HG02588 (cell line): ENCODE results near the gene SLC22A23.

Experiments used
- ATAC-seq: cut with Tn5 transposase; IDR thresholded peaks from one replicate; pipeline ENCODE4 v1.9.1; 2021; ENCODE audit warnings: mild to moderate bottlenecking, moderate library complexity; ENCODE audit not compliant: unreplicated experiment

SLC22A23 gene

DNA sequence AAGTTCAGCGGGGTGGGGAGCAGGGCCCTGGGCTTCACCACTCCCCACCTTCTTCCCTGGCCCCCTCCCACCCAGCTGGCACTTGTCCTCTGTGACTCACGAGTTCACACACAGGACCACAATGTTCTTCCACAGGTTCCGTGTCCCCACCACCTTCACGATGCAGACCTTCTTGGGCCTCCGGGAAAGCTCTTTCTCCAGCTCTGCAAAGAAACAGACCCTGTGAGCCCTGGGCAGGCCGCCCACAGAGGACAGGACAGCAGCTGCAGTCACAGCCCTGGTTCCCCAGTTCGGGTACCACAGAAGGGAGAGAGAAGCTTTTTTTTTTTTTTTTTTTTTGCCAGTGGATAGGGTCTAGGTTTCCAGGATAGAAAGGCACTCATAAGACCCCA, 167.2 kb downstream of the SLC22A23 start:
- ATAC-seq, result no peak

DNA sequence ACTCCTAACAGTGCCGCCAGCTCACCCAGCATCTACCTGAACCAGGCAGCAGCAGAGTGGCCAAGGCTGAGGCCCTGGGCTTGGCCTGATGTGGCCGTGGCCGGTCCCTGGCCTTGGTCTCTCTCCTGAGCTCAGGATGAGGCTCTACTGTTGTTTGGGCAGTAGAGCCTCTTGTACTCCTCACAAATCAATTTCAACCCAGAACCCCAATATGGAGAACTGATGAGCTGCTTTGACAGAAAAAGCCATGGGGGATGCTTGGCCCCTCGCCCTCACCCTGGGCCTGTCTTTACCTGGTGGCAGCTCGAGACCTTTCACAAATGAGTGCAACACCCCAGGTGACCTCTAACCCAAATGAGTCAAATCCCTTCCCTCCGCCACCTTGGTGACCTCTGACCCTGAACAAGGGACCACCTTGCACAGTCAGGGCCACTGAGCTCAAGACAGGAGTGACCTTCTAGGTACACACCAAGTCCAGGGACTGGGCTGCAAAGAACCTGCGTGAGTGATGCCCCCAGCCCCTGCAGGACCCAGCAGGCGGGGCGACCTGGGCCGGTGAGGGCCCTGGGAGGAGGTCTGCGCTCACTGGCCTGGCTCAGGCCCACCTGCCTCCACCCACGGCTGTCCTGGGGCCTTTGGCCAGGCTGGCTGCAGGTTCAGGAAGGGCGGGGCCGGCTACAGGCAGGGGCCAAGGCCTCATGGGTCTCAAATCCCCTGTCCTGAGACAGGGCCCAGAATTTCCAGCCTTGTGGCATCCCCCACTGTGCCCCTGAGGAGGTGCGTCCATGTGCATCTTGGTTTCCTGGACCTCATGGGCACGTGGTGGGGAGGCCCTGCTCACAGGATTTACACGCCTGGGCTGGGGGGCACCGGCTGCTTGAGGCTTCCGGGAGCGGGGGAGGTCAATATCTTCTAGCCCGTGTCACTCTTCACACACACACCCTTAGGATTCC, 167.9 kb downstream of the SLC22A23 start:
- no peak for ATAC-seq

DNA sequence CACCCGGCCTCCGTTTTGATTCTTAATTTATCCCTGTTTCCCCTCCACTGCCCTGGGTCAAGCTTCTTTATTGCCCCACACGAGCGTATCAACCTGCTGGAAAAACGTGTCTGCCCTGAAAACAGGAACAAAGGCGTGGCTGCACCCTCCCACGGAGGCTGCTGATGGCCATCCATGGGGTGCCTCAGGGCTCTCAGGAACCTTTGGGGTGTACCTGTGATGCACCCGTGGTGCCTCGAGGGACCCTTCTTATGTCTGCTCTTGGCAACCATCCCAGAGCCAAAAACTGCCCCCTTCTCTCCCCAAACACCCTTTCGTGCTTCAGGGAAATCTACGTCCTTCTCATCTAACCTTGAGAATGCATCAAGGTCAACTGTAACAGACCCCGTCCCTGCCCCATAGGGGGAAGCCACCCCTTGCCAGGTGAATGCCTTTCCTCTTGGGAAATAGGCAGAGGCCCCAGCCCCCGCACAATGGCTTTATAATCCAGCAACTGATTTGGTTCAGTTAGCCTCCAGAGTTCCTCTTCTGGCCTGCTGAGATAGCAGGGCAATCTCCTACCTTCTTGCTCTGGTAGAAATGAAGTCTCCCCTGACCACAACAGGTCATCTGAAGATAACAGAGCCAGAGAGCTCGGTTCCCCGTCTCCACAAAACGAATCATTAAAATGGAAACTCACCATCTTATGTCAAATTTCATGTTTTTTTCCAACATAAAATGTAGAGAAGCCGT, 168.7 kb downstream of the SLC22A23 start:
- ATAC-seq, result no peak

DNA sequence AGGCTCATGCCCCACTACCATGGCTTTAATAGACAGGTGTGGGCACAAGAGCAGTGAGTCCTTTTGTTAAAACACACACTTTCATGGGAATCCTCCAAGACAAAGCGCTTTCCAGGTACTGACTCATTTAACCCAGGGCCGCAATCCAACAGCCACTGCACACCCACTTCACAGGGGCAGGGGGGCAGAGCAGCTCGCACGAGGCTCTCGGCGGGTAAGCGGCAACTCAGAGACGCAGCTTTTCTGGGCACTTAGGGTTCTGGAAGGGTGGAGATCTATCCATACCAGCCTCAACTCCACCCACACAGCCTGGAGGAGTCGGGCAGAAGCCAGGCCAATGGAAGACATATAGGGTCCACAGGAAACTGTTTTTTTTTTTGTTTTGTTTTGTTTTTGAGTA, 169.5 kb downstream of the SLC22A23 start:
- no peak for ATAC-seq

DNA sequence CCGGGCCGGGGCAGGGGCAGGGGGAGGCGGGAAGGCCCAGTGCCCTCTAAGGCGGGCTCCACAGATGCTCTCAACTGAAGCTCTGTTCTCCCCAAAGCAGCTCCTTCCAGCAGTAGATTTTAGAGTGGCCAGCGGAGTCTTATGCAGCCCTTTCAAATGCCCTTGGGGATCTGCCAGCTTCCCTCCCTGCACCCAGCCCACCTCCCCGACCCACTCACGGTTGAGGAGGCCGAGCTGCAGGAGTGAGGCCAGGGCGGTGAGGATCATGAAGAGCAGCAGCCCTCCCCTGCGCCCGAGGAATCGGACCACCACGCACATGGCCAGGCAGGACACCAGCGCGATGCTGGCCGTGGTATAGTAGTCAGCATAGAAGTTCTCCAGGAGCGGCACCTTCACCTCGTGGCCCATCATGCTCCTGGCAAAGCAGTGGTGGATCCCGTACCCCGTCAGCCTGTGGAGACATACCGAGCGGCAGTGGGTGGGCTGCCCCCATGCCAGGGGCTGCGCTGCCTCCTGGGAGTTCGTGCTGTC, 170.1 kb downstream of the SLC22A23 start:
- ATAC-seq, result no peak

DNA sequence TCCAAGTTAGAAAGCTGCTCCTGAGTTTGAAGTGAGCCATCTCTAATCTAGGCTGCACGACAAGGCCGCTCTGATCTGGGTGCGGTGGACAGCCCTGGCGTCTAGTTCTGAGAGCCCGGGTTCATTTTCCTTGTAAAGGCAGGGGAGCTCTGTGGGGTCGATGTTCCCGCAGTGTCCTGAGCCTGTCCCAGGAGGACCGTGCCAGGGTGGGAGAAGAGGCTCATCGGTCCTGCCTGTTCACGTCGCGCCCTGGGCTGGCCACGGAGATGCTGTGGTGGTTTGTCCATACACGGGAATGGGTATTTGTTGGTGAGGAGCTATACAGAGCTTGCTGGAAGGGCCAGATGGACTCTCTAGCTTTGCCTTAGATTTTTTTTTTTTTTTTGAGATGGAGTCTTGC, 171.1 kb downstream of the SLC22A23 start:
- ATAC-seq, result no peak

DNA sequence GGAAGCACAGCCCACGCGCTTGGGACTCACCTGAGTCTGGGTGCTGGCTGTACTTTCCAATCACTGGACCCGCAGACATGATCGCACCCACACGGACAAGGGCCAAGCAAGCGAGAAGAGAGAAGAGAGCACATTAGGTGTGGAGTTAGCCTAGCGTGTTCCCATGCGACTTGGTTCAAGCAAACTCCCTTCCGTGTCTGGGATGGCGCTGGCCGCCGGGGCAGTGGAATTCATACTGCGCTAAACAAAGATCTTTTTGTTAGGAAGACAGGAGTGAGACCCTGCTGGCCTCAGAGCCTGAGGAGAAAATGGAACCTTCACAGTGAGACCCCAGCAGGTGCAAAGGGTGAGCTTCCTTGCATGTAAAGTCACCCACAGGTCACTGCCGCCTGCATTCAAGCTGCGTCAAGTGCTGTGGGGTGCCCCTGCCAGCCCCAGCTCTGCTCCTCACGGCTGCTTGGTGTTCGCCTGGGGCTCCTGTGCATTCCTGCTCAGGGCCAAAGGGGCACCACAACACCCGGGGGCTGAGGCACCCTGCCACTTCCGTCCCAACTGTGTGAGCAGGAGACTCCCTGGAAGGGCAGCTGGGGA, 171.7 kb downstream of the SLC22A23 start:
- no peak for ATAC-seq

DNA sequence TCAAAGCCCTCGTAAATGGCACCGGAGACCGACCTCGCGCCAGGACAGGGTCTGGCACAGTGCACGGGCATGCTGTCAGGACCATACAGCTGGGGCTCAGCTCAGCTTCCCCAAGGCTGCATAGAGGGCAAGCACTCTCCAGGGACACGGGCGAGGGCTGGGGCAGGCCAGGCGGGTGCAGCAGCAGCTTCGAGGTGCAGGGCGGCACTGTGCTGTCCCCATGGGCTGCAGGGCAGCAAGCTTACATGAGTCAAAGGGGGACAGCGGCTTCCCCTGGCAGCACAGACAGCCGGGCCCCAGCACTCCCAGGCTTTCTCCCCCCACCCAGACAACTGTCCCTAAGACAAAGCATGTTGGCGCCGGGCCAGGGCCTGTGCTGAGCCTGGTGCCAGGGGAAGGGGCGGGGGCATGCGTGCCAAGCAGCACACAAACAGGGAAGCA, 172.4 kb downstream of the SLC22A23 start:
- no peak for ATAC-seq

DNA sequence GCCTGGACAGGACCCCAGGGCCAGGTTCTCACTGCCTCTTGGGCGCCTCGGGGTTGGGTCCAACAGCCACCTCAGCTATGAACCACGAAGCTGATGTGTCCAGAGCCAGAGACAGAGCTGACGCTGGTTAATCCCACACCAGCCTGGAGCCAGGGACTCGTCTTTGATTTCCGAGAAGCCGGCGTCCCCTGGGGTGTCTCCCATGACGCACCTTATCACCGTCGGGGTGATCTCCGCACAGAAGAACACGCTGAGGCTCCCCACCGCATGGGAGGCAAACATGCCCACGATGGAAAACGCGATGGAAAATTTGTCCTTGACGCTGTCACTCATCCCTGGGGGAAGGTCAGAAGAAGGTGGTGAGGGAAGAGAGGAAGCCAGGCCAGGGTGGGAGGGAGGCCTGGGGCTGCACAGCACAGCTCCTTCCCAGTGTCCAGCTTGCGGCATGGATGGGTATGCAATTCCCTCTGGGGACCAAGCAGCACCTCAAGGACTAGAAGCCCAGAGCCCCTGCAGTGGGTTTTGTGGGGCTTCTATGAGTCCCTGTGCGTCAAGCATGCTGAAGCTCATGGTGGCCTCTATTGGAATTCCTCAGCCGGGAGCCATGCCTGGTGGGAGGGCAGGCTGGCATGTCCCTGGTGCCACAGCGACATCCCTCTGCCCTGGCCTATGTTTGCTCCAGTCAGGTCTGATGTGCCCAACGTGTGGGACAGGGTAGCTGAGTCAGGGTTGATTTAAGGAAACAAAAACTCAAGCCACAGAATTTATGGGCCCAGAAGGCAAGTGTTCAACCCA, 173.0 kb downstream of the SLC22A23 start:
- ATAC-seq, result no peak

DNA sequence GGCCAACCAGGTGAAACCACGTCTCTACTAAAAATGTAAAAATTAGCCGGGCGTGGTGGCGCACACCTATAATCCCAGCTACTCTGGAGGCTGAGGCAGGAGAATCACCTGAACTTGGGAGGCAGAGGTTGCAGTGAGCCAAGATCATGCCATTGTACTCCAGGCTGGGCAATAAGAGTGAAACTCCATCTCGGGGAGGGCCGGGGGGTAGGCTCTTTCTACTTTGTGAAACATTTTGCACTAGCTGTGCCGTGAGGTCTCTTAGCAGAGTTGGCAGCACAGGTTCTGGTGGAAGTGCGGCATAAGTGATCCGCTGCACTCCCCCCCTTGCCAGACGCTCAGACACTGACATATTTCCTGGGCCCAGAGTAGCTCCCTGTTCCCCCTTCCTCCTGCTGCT, 173.6 kb downstream of the SLC22A23 start:
- ATAC-seq, result no peak

DNA sequence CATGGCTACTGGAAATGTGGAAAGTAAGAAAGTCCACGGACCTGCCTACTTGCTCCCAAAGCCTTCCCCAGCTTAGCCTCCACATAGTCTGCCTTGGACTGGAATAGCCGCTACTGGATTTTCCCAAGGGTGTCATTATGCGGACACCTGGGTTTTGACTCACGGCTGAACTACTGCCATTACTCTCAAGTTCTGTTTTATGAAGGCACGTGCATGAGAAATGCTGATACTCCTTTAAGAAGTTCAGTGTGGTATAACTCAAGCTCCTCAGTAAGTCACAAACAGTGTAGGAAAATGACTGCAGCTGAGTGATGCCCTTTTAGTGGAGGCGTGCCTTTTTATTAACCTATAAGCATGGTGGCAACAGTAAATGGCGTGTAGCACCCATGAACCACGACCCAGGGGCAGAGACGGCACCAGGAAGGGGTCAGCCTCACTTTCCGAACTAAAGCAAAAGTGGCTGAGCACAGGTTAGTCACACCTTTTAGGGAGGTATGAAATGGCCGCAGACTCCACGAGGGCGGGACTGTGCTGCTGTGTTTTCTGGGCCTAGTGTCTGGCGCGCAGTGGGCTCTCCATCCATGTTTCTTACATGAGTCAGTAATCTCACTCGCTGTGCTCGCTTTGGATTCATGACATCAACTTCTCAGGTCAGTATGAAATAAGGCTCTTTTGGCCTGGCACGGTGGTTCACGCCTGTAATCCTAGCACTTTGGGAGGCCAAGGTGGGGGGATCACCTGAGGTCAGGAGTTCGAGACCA, 174.2 kb downstream of the SLC22A23 start:
- no peak for ATAC-seq

DNA sequence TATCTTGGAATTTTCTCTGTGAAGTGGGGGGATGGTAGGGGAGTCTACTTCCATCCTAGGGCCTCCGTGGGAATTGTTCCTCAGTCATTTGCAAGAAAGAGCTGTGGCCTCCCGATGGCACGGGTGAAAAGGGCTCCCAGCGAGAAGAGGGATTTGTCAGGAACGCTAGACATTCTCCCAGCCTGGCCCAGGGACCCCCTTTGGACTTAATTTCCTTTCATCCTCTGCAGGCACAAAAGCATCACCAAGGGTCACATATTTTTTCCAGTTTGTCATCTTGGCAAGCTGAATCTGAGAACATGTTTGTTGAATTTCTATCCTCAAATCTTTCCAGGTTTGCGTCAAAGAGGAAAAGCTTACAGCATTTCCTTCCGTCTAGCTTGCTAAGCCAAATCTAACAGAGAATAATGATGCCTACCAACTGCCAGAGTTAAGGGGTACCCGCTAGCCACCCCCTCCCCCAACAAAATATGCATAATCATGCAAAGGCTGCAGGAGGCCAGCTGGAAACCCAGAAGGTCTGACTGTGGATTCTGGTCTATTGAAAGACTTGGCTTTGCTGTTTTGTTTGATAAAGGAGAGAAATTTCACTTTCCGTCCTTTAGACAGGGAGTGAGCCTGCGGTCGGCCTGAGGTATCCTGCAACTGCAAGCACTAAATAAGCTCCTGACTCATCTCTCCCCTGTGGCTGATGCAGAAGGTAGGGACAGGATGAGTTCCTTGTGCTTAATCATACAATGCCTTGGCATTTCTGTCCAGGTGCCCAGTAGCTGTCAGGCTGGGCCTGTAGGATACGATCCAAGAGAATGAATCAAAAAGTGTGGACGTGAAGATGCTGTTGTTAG, 175.0 kb downstream of the SLC22A23 start:
- no peak for ATAC-seq

DNA sequence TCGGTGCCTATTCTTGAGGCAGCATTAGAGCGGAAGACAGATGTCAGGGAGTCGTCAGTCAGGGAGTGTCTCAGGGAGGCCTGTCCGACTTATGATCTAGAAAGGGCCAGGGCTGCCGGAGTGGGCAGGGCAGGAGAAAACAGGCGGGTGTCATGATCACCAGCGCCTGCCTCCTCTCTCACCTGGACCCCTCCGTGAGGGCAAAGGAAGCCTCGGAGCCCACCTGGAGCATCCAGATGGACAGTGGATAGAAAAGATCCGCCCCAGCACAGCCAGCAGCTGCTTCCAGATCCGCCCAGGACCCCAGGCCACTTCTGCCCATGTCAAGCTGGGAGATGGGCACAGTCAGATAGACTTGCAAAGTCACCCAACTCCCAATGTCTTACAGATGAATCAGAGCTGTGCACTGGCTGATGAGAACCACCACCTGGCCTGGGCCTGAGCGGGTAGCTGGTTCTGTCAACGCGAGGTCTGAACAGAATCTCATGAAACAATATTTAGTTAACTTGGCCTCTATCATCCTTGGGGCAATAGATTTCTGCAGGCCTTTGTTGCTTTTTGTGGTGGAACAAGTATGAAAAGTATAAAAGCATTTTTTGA, 175.9 kb downstream of the SLC22A23 start:
- no peak for ATAC-seq

DNA sequence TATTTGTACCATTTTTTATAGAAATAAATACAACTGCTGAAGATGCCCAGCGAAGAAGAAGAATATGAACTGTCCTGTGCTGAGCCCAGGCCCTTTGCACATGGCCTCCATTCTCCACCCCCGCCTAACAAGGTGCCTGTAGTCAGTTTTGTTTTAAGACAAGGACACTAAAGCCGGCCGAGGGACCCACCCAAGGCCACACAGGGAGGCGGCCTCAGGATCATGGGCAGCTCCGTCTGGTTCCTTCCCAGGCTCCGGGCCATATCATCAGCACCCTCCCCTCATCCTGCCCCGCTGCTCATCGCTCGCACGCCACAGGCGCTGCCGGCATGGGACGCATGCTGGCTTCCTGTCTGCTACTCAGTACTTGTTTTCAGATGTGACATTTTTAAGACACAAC, 176.8 kb downstream of the SLC22A23 start:
- no peak for ATAC-seq

DNA sequence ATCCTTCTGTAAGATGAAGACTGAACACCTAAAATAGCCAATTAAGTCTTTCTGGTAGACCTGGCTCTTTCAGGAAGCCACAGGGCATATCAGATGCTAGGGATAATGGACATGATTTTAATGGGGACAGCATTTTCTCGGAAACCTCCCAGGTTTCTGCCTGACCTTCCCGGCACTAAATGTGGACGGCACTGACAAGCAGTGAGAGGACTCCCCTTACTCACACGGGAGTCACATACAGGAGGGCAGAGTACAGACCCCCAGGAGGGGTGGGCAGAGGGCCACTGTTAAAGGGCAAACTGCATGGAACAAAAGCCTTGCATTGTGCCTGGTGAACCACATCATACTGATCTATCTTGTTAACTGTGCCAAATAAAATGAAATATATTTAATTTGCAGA, 178.2 kb downstream of the SLC22A23 start:
- ATAC-seq, result no peak

DNA sequence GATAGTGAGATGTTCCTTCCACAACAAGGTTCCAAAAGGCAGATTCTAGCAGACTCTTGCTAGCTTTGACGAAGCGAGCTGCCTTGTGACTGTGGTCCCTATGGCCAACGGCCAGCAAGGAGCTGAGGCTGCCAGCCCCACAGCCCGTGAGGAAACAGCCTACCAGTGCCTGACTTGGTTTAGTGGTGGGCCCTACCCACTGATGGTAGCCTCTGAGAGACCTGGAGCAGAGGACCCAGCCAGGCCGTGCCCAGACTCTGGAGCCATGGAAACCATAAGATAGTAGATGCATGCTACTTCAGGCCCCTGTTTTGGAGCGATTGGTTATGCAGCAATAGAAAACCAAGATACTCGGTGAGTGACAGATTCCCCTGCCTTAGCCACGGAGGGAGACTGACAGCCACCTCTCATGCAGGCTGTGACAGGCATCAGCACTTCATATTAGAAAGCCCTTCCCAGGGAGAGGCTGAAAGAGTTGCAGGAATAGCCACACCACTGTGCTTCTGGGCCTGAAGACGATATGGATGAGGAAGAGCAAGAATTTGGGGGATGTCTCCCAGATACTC, 178.9 kb downstream of the SLC22A23 start:
- ATAC-seq, result no peak

DNA sequence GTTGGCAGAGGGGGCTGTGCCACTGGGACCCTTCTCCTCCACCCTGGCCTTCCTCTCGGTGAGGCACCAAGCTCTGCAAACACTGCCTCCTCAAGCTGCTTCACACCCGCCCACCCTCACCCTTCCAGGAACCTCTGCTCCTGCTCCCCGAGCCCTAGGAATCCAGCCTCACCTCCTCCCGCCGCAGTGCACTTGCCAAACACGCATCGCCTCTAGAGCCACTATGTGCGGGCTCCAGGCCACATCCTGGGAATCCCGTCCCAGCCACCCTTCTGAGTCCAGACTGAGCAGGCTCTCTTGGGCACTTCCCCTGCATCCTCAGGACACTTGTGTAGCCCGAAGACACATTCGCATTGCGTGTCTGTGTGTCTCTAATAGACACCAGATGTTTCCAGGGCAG, 179.6 kb downstream of the SLC22A23 start:
- ATAC-seq, result no peak
